ENCODE measurements around the gene SPG7.

SPG7 gene

DNA sequence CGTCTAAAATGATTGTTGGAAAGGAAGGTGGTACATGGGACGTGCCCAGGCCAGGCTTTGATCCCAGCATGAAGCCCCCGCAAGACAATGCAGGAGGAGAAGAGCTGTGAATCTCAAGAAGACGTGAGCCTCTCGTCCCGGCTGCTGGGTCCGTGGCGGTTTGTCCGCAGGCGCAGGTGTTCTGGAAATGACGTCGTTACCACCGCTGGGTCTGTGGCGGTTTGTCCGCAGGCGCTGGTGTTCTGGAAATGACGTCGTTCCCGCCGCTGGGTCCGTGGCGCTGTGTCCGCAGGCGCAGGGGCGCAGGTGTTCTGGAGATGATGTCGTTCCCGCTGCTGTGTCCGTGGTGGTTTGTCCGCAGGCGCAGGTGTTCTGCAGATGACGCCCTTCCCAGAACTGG is 14.1 kb downstream of the SPG7 start:
- no peak for DNase-seq

DNA sequence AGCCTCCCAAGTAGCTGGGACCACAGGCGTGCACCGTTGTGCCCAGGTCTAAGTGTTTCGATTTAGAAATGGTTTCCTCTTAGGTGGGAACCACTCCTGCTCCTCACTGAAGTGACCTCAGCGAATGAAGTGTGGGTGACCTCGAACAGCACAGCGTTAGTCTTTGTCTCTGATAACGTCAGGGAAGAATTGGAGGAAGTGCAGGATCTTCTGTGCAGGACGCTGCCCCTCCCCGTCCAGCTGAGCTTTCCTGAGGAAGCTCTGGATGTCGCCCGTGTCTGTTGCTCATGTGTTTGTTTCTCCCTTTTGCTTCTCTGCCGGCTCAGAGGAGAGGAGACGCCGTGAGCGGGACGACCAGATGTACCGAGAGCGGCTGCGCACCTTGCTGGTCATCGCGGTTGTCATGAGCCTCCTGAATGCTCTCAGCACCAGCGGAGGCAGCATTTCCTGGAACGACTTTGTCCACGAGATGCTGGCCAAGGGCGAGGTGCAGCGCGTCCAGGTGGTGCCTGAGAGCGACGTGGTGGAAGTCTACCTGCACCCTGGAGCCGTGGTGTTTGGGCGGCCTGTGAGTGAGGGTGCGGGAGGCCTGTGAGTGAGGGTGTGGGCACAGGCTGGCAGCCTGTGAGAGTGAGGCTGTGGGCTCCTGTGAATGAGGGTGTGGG is 15.6 kb downstream of the SPG7 start:
- DNase-seq = no peak

DNA sequence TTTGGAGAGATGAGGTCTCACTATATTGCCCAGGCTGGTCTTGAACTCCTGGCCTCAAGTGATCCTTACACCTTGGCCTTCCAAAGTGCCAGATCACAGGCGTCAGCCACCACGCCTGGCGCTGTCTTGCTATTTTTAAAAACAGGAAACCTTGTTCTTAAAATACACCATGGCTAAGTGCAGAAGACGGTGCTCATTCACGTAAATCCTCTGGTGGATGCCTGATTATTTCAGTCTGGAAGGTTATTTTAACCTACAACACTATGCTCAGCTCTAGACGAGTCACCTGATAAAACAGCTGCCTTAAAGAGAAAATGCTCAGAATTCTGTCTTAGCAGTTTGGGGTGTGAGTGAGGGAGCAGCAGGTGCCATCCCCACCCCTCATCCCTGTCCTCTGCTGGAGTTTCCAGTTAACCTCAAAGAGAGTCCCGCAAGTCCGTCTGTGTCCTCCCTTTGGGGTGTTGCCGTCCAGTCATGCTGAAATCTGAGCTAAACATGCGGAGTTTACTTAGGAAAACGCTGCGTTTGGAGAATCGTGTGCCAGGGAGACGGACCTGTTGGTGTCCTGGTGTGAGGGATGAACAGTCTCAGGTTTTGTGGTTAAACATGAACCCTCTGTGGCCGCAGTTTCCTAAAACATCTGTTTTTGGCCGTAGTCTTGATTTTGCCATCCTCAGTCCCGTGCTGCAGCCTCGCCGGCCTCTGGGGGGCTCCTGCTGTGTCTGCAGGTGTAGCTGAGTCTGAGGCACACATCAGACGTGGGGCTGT is 17.1 kb downstream of the SPG7 start:
- DNase-seq = no peak

DNA sequence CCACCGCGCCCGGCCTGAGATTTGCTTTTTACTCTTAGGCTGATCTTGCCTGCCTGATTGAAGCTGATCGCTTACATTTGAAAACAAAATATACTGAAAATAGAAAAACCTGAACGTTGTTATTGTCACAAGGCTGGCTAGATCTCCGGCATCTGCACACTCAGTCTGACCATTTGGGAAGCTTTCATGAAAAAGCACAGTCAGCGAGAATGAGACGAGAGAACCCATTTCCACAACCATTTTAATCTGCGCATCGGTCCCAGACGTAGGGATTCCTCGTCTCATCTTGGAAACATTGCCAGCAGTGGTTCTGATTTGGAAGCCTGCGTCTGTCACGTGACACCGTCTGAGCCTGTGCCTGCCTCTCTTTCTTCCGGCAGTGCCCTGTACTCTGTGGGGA is 20.9 kb downstream of the SPG7 start:
- no peak for DNase-seq

DNA sequence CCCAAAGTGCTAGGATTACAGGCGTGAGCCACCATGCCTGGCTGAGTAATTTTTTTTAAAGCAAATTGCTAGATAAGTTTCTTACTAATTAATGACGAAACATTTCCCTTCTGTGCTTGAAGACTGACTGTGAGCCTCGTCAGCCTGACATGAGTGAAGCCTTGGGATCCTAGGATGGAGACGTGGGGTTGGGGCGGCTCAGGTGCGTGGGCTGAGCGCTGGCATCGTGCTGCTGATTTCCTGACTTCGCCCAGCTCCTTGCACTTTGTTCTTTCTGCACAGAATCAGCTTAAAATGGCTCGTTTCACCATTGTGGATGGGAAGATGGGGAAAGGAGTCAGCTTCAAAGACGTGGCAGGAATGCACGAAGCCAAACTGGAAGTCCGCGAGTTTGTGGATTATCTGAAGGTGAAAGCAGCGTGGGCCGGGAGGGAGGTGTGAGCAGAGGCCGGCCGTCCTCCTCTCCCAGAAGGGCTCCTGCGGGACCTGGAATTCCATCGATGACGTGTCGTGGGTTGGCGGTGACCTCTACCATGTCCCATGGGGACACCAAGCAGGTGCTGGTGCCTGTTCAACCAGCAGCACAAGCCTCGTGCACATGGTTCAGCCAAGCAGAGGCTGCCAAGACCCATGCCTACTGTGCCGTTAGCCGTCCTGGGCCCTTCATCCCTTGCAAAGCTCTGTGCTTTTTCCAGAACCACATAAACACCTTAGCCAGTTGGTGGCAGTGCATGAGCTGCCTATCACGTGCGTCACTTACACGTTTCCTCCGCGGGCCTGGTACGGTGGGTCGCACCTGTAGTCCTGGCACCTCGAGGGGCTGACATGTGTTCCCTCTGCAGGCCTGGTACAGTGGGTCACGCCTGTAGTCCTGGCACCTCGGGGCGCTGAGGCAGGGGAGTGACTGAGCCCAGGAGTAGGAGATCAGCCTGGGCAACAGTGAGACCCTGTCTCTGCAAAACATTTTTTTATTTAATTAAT is 22.5 kb downstream of the SPG7 start:
- no peak for DNase-seq

DNA sequence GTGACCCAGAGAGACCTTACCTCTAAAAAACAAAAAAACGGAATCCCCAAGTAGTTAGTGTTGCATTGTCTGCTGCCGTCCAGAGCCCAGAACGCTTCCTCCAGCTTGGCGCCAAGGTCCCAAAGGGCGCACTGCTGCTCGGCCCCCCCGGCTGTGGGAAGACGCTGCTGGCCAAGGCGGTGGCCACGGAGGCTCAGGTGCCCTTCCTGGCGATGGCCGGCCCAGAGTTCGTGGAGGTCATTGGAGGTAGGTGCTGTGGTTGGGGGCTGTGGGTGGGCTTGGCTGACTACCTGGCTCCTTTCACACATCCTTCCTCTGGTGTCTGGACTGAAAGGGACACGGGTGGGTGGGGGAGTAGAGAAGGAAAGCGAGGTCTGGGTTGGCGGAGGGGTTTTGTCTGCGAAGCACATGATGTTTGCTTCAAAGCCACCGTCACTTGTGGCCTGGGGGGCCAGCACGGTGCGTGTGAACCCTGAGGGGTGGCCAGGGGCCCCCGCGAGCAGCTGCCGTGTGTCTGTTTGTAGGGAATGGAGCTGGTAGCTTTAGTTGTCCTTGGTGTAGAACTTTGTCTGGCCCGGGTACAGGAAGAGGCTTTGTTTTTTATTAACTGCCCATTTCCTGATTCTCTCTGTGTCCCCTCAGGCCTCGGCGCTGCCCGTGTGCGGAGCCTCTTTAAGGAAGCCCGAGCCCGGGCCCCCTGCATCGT is 23.8 kb downstream of the SPG7 start:
- no peak for DNase-seq

DNA sequence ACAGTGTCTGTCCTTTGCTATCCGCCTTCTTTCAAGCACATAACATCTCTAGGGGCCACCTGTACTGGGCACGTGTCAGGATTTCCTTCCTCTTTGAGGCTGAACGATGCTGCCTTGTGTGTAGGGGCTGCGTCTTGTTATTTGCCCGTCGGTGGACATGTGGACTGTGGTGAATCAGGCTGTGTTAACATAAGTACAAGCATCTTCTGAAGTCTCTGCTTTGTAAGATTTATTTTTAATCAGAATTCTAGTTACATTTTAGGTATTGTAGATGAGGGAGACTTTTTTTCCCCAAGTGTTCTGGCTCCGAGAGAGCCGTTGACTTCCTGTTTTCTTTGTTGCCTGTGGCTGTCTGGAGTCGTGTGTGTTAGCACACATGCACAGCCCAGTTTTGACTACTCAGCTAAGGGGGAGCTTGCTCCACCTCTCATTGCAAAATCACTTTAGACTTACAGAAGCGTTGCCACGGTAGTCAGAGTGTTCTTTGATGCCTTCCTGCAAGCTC is 26.1 kb downstream of the SPG7 start:
- DNase-seq = no peak

DNA sequence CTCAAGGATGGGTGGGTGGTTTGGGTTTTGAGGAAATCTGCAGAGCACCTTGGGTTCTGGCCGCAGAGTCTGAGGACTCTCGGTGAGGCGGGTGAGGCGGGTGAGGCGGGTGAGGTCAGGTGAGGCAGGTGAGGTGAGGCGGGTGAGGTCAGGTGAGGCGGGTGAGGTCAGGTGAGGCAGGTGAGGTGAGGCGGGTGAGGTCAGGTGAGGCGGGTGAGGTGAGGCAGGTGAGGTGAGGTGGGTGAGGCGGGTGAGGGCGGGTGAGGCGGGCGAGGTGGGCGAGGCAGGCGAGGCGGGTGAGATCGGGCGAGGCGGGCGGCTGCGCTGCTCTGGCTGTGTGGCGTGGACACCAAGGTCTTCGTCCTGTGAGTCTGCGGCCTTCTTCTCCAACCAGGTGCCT is 28.2 kb downstream of the SPG7 start:
- DNase-seq = no peak

DNA sequence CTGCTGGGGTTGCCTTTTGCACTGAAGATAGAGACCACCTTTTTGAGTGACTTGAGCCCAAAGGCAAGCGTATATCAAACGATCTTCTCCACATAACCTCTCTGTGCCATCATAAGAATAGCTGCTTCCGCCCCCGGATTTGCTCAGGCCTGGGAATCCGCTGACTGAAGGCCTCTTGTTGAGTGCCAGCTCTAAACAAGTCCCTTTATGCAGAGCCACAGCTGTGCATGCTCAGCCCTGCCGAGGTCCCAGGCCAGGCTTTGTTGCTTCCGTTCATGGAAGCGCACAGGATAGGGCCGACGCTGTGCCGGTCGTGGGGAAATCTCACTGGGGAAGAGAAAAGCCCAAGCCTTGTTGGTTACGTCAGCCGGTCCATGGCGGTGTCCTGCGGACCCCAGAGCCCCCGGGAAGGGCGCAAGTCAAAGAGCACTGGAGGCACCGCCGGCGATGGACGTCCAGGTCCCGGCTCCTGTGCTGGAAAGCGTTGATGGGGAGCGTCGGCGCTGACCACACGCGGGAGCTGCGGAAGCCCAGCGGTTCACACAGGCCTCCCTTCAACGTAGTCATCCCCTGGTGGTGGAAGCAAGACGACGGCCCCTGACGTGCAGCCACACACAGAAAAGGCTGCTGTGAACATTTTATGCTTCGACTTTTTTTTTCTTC is 28.8 kb downstream of the SPG7 start:
- DNase-seq = no peak

DNA sequence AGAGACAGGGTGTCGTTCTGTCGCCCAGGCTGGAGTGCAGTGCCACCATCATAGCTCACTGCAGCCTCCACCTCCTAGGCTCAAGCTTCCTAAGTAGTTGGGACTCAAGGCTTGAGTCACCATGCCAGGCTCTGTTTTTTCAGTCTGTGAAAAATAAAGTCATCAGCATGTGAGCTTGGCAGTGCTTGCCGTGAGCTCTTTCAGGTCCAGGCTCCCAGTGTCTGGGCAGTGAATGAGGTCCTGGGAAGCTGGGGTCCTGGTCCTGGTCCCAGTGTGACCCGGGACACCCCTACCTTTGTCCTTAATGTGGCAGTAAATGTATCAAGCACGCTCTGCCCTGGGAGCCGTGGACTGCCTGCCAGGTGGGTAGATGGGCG is 29.3 kb downstream of the SPG7 start:
- no peak for DNase-seq

DNA sequence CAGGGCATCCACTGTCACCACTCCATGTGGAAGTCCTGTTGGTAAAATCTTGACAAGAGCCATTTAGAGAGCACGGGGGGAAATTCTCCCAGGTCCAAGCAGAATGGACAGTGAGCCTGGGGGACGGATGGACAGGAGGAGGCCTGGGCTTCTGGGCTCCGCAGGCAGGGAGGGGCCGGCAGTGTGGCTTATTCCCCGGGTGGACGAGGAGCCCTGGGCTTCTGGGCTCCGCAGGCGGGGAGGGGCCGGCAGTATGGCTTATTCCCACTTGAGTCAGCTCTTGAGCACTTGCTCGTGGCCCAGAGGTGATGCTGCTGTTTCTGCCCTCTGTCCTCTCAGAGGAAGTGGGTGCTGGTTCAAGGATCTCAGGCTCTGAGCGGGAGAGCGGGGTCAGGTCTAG is 30.1 kb downstream of the SPG7 start:
- no peak for DNase-seq

DNA sequence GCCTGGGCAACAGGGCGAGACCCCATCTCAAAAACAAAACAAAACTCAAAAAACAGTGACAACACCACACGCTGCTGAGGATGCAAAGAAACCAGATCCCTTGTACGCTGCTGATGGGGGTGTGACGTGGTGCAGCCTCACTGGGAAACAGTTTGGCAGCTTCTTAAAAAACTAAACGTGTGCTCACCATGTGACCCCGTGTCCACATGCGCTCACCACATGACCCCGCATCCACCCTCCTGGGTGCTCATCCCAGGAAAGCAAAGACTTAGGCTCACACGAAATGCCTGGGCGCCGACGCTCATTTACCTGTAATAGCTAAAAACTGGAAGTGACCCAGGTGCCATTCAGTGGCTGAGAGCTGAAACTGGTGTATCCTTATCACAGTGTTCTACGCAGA is 32.4 kb downstream of the SPG7 start:
- DNase-seq = no peak

DNA sequence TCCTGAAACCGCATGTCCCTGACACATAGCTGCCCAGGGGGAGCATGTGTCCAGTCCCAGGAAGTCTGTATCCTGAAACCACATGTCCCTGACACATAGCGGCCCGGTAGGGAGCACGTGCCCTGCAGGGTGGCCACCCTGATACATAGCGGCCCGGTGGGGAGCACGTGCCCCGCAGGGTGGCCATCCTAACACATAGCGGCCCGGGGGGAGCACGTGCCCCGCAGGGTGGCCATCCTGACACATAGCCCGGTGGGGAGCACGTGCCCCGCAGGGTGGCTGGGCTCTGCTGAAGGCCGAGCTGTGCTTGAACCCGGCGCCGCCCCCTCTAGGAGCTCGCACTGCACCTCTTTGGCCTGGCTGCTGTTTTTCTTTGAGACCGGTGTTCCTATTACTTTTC is 33.6 kb downstream of the SPG7 start:
- DNase-seq = no peak

DNA sequence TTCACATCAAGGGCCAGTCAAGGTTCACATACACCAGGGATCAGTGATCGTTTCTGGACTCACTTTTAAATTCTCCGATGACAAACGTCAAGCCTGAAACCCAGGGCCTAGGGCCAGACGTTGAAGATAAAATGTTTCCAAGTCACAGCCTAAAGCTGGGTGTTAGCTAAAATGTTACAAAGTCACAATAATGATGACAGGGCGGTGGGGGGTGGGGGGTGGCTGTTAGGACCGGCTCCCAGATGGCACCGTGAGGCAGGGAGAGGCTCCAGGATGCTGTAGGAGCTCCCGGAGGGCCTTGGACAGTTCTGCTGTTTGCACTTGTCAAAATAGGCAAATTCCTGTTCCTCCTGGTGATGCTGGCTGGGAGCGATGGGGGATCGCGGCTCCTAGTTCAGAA is 35.9 kb downstream of the SPG7 start:
- DNase-seq = no peak

DNA sequence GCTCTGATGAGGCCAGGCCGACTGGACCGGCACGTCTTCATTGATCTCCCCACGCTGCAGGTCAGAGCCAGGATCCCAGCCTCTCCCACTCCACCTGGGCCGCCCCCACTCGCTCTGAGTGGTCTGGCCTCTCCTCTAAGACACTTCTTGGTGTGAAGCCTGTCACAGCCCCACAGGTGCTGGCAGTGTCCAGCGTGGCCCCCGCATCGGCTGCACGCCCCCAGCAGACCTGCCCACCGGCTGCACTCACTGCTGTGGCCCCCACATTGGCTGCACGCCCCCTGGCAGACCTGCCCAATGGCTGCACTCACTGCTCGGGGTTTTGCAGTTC is 36.5 kb downstream of the SPG7 start:
- DNase-seq = no peak

DNA sequence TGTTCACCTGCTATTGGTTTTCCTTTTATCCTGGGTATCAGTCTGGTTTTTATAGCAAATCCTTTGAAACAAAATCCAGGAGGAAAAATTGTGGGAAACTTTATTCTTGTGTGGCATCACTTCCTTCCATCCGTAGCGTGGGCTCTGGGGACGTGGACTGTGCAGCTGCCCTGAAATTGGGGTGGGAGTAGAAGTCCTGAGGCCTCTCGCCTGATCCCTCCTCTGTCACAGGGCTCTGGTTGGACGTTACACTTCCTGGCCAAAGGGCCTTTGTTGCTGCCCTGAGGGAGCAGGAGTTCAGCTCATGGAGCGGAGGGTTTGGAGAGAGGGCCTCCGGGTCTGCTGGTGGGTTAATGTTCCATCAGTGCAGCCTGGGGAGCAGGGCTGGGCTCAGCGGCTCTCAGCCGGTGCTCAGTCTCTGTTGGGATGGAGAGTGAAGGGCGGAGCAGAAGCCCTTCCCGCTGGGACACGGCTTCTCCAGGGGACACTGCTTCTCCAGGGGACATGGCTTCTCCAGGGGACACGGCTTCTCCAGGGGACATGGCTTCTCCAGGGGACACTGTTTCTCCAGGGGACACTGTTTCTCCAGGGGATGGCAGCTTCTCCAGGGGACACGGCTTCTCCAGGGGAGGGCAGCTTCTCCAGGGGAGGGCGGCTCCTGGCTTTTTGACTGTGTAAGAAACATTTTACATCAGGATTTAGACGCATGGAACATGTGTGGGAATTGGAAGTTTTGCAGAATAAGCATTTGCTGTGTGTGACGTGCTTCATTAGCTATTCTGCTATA is 37.0 kb downstream of the SPG7 start:
- DNase-seq = no peak

DNA sequence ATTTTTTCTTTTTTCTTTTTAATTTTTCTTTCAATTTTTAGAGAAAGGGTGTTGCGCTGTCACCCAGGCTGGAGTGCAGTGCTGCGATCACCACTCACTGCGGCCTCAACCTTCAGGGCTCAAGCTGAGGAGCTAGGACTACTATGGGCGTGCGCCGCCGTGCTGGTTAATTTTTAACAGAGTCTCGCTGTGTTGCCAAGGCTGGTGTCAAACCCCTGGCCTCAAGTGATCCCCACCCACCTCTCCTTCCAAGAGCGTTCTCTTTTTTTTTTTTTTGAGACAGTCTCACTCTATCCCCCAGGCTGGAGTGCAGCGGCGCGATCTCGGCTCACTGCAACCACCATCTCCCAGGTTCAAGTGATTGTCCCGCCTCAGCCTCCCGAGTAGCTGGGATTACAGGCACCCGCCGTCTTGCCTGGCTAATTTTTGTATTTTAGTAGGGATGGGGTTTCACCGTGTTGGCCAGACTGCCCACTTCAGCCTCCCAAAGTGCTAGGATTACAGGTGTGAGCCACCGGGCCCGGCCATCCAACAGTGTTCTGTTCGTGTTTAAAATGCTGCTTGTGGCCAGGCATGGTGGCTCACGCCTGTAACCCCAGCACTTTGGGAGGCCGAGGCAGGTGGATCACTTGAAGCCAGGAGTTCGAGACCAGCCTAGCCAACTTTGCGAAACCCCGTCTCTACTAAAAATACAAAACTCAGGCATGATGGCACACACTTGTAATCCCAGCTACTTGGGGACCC is 37.8 kb downstream of the SPG7 start:
- DNase-seq = no peak

DNA sequence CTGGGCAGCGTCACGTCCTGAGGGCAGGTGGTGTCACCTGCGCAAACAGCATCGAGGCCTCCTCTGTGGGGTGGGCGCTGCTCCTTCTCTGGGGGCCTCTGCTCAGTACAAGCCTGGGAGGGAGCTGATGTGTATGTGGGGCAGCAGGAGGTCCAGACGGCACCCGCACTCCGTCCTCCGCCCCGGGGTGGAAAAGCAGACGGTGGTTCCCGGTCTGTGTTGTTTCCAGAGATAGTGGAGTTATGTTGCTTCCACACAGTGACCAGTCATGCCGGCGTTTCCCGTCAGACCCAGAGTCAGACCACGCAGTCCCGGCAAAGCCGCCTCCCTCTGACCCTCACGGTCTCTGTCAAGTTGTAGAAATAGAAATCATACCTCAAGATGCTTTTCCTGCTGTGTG is 38.6 kb downstream of the SPG7 start:
- no peak for DNase-seq

DNA sequence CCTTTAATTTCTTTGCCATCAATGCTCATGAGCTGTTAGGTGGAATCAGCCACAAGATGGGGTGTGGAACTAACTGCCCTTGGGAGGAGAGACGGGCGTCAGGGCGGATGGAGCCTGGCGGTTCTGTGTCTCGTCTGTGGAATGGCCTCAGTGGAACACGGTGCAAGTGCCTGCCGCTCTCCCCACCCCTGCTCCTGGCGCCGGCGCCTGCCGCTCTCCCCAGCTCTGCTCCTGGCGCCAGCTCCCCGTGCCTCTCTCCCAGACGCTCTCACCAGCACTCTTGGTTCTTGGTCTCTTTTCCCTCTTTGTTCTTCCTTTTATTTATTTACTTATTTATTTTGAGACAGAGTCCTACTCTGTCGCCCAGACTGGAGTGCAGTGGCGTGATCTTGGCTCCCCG is 39.1 kb downstream of the SPG7 start:
- DNase-seq = no peak

DNA sequence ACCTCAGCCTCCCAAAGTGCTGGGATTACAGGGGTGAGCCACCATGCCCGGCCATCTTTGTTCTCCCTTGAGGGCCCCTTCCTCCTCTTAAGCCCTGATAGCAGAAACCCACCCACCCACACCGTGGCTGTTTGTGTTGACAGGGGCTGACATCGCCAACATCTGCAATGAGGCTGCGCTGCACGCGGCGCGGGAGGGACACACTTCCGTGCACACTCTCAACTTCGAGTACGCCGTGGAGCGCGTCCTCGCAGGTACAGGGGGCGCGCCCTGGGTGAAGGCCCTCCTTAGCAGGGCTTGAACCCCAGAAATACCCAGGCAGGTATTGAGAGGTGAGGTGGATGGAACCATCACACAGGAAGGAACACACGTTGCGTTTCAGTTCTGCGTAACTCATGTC is 39.7 kb downstream of the SPG7 start:
- no peak for DNase-seq
